NCI-H1092 treated with DMSO at 0.1 percent for 48 hours (cell line): ENCODE measurements around the gene CFAP107.
"Not testable (repeated sequence)": the region's sequence is repeated elsewhere in the genome, so short reads cannot be mapped to it uniquely, and the experiment has no call there.

Source experiments
- DNase-seq: peaks from one replicate; lab custom pipeline; 2025; lab: John Stamatoyannopoulos, UW

Gene CFAP107, protein sequence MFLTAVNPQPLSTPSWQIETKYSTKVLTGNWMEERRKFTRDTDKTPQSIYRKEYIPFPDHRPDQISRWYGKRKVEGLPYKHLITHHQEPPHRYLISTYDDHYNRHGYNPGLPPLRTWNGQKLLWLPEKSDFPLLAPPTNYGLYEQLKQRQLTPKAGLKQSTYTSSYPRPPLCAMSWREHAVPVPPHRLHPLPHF

DNA sequence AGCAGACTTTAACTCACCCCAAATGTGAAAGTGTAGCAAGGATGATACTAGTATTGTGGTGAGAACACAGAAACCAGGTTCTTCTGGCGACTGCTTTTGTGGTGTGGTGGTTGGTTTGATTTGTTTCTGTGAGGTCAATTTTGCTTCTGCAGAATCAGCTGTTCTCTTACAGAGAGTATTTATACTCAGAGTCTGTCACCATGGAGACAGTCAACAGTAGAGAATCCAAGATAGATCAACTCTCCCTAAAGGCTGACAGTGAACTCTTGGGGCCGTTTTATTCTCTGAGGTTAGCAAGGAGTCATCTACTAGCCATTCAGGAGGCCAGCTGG lies at the start of gene CFAP107:
TSS of gene CFAP107 (plus strand) at position 209 of the 332 bp plus-strand sequence. CDS start 231 bp downstream, outside the sequence.
- DNase-seq = peak; percentile 33

DNA sequence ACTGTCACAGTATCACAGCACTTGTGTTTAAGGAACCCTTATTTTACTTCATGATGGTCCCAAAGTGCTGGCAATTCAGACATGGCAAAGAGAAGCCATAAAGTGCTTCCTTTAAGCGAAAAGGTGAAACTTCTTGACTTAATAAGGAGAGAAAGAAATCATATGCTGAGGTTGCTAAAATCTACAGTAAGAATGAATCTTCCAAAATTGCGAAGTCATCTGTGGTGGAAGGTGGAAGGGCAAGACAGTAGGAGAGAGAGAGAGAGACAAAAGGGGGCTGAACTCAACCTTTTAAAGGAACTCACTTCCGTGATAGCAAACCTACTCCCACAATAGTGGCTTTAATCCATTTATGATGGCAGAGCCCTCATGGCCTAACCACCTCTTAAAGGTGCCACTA lies 49.3 kb upstream of the CFAP107 start:
- DNase-seq = no peak

DNA sequence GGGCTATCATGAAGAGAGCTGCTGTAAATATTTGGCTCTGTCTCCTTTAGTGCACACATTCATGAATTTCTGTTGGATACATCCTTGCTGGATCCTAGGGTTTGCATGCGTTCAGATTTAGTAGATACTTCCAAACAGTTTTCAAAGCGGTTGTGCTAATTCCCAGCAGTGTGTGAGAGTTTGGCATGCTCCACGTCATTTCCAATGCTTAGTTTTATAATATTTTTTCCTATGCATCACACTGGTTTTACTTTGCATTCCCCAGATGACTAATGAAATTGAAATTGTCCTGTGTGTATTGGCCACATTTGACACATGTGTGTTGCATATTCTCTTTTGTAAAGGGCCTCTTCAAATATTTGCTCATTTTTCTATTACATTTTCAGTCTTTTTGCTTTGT lies 48.6 kb upstream of the CFAP107 start:
- DNase-seq = no peak

DNA sequence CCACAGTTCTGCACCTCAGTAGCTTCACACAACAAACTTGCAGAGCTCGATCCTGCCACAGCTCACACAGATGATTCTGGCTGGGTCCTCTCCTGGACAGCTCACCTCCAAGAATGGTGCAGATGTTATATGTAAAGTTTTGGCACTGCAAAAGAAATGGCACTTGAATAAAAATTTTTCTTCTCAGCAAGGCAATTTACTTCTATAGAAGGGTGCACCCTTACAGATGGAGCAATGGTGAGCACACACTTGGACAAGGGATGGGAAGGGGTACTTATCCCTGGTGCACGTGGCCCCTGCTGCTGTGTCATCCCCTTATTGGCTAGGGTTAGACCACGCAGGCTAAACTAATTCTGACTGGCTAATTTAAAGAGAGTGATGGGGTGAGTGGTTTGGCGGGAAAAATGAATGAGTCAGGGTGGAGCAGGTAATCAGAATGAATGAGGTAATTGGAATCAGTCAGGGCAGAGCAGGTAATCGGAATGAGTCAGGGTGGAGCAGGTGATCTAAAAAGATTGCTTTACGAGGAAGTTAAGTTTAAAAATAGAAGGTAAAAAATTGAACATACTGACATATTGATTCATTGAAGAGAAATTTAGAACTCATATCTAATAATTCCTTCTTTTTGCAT lies 42.1 kb upstream of the CFAP107 start:
- no peak for DNase-seq

DNA sequence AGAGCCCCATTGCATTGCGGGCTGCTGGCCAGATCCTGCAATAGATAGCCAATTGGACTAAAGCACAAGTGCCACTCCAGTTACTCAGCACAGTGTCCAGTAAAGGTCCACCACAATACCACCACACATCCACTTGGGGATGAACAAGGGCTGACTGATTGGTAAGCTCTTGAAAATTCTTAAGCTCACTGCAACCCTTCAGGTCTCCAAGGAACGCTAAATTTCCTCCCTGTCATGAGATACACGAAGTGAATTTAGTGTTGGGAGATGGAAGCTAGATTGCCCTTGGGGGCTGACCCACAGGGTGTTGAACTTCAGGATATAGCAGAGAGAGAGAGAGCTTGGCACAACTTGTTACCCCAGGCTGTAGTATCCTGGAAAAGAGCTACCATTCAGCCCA lies 39.9 kb upstream of the CFAP107 start:
- DNase-seq = no peak

DNA sequence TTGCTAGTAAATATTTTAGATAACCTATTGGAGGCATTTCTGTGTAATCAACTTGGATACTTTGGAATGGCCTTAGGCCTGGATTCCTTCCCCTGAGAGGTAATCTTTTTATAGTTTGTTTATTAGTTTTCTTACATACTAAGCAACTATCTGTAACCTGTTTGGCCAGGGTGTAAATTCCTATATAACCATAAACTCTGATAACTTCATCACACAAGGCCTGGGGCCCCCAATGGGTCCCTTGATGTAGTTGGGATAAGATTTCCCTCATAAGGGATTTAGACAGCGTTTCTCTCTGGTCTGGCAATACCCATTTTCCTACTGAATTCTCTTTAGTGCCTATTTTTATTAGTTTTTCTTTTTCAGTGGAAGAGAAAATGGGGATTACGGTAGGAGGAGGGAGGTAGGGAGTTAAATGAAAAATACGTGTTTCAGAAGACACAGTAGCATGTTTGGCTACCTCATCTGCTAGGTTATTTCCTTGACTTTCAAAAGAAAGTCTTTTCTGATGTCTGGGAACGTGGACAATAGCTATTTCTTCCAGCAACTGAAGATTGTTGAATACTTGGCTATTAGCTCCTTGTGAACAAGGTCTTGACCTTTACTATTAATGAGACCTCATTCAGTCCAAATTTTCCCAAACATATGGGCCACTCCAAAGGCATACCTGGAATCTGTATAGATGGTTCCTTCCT lies 37.5 kb upstream of the CFAP107 start:
- DNase-seq = no peak

DNA sequence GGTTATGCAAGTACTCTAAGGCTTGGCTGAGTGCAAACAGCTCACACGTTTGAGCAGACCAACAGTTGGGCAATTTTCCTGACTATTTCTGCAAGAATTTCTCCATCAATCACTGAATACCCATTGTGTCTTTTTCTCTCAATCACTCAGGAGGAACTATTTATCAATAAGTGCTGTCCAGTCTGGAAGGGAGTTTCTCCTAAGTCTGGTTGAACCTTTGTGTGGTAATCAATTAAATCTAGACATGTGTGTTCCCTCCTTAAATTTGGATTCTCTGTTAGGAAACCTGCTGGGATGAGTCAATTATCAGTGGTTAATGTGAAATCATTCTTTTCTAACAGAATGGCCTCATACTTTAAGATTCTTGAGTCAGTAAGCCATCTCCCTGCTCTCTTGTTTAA lies 36.9 kb upstream of the CFAP107 start:
- DNase-seq = no peak

DNA sequence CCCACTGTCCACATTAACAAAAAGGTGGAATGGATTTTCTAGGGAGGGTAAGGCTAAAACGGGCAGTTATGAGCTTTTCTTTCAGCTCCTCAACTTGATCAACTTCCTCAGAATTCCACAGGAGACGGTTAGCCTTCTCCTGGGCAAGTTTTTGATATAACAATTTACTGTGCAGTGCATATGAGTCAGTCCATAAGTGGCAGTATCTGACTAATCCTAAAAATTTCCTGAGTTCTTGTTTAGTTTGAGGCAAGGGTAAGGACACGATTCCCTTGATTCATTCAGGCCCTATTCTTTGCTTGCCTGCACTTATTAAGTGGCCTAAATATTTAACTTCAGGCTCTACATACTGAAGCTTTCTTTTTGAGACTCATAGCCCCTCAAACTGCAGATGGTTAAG lies 36.3 kb upstream of the CFAP107 start:
- DNase-seq = no peak

DNA sequence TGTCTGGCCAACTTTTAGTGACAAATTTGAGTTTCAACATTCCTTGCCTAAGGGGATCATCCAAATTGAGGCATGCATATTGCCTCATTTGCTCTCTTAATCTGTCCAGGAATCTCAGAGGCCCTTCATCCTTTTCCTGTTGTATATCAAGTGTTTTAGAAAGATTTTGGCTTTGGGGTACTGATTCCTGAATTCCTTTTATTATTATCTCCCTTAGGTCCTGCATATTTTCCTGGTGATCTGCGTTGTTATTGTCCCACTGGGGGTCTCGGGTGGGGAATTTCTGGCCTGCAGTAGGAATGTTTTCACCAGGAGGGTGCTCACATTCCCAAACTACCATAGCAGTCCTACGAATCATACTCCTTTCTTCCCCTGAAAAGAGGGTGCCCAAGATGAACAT lies 34.5 kb upstream of the CFAP107 start:
- no peak for DNase-seq

DNA sequence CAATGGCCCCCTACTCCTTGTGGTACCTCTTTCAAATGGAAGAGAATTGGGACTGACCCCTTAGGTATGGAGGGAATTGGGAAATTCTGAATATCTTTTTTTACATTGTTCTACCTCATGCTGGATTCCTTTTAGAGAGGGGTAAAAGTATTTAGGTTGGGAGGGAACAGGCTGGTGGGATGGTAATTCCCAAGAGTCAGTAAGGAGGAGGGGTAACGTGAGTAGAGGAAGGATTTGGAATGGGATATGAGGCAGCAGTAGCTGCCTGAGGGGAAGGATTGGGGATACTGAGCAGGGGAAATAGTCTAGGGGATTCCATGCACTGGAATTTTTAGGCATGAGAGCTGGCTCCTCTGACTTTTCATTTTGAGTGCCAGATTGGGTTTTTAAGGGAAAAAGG lies 33.9 kb upstream of the CFAP107 start:
- DNase-seq = no peak

DNA sequence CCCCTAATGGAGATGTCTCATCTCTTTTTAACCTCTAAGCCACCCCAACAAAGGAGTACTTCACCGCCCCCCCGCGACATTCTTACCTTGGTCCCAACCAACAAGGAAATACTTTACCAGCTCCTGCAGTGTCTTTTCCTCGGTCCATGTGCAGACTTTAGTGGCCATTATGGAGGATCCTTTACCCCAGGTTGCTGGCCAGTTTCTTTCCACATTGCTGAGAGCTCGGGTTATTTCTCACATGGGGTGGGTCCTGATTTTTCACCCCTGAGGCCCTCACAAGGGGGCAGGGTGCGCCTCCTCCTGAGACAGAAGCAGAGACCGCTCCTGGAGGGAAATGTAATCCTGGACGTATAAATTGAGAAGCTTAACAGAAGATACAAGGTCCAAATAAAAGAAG lies 33.1 kb upstream of the CFAP107 start:
- no peak for DNase-seq

DNA sequence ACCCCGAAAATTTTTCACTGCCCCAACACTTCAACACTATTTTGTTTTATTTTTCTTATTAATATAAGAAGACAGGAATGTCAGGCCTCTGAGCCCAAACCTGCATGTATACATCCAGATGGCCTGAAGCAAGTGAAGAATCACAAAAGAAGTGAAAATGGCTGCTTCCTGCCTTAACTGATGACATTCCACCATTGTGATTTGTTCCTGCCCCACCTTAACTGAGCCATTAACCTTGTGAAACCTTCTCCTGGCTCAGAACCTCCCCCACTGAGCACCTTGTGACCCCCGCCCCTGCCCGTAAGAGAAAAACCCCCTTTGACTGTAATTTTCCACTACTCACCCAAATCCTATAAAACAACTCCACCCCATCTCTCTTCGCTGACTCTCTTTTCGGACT lies 32.3 kb upstream of the CFAP107 start:
- DNase-seq = not testable (repeated sequence)

DNA sequence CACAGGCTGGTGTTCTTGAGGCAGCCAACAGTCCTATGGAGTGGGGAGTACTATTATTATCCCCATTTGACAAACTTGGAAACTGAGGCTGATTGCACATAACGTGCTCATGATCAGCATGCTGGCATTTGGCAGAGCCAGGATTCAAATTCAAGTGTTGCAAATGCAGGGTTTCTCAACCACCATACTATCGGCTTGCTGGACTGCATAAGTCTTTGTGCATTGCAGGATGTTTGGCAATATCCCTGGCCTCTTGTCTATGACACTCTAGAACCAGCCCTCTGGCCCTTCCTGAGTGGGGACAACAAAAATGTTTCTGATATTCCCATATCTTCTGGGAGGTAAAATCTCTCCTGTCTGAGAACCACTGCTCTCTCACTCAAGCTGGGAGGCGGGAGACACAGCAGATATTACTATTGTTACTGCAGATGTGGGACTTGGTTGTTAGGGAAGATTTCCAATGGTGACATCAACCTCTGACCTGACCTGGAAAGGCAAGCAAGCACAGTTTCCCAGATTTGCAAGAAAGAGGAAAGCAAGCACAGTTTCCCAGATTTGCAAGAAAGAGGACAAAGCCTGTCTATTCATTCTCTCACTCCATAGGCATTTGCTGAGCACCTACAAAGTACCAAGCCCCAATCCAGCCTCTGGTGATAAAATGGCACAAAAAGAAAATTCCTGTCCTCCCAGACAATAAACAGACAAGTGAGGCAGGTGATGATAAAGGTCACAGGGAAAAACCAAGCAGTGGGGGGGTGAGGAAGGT lies 31.1 kb upstream of the CFAP107 start:
- DNase-seq = no peak

DNA sequence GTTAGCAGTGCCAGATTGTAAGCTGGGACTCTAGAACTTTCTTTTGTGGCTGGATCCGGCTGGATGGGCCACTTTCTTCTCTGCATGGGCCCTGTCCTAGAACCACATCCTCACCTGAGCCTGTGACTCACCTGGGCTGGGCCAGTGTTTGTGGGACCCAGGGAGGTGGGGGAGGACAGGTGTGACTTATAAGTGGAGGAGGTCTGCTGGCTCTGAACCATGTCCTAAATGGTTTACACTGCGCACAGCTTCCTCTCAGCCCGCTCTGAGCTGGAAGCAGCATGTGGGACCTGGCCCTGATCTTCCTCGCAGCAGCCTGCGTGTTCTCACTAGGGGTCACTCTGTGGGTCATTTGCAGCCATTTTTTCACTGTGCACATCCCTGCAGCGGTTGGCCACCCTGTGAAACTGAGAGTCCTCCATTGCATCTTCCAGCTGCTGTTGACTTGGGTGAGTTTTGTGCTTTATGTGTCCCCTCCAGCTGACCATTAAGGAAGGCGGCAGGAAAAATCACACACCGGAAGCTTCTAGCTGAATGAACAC lies 30.0 kb upstream of the CFAP107 start, which contains the start of gene AADACL3:
TSS of gene AADACL3 (plus strand) at position 215 of the 542 bp plus-strand sequence. CDS start at position 282, 67 bp downstream.
- no peak for DNase-seq

DNA sequence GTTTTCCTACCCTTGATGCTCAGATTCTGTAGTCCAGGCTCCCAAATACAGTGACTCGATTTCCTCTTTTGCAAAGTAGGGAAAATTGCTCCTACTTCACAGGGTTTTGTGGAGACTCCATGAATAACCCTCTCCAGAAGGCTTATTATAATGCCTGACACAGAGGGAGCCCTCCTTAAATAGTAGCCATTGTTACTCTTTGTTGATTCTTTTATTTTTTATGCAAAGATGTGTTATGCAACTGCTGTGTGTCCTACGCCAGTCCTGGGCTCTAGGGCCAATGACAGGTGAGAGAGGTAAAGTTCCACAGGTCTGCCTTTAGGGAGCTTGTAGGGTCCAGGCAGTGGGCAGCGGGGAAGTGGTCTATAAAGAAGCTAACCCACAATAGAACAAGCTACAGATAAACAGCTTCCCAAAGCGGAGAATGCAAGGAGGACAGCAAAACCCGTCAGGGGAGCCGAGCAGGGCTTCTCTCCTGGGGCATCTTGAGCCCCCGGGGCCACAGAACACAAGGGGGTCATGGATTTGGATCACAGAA lies 28.6 kb upstream of the CFAP107 start:
- no peak for DNase-seq

DNA sequence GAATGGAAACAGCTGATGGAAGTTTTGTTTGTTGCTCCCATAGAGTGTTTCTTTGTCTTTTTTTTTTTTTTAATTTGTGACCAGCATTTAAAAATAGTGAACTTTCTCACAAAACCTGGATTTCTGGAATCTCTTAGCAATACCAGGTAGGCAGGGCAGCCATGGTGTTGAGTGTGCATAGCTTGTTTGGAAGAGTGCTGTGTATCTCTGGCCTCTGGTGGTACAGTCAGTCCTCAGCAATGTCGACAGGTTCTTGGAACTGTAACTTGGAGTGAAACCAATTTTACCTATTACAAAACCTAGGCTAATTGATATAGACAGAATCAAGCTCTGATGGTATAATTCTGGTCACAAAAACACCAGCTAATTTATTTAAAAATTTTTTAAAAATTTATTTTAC lies 23.4 kb upstream of the CFAP107 start:
- DNase-seq = no peak

DNA sequence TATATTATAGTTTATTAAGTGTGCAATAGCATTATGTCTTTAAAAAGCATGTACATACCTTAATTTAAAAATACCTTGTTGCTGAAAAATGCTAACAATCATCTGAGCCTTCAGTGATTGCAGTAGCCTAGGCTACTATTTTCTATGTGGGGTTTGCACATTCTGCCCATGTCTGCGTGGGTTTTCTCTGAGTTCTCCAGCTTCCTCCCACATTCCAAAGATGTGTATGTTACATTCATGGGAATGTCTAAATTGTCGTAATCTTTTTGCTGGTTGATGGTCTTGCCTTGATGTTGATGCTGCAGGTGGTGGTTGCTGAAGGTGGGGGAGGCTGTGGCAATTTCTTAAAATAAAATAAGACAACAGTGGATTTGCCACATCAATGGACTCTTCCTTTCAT lies 17.6 kb upstream of the CFAP107 start:
- DNase-seq = no peak

DNA sequence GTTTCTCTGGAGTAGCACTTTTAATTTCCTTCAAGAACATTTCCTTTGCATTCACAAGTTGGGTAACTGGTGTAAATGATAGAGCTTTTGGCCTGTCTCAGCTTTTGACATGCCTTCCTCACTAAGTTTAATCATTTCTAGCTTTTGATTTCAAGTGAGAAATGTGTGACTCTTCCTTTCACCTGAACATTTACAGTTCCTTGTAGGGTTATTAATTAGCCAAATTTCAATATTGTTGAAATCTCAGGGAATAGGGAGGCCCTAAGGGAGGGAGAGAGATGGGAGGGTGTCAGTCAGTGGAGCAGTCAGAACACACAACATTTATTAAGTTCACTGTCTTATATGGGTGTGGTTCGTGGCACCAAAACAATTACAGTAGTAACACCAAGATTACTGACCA lies 15.8 kb upstream of the CFAP107 start:
- no peak for DNase-seq

DNA sequence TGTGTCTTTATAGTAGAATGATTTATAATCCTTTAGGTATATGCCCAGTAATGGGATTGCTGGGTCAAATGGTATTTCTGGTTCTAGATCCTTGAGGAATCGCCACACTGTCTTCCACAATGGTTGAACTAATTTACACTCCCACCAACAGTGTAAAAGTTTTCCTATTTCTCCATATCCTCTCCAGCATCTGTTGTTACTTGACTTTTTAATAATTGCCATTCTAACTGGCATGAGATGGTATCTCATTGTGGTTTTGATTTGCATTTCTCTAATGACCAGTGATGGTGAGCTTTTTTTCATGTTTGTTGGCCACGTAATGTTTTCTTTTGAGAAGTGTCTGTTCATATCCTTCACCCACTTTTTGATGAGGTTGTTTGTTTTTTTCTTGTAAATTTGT lies 14.9 kb upstream of the CFAP107 start:
- not testable (repeated sequence) for DNase-seq

DNA sequence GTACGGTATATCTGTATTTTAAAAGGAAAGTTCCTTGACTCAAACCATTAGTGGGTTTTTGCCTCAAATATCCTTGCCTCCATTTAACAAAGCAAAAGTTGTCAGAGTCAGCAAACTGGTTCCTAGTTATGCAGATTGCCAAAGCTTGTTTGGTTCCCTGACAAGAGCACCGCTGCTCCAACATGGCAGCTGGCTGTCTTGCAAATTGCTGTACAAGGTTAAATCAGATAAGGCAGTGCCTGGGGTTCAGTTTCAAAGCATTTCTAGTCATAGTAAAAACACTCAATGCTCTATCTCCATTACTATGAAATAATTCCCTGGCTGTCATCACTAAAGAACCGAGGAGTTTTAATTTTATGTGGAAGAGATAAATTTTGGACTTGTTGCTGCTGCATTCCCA lies 11.3 kb upstream of the CFAP107 start:
- no peak for DNase-seq

DNA sequence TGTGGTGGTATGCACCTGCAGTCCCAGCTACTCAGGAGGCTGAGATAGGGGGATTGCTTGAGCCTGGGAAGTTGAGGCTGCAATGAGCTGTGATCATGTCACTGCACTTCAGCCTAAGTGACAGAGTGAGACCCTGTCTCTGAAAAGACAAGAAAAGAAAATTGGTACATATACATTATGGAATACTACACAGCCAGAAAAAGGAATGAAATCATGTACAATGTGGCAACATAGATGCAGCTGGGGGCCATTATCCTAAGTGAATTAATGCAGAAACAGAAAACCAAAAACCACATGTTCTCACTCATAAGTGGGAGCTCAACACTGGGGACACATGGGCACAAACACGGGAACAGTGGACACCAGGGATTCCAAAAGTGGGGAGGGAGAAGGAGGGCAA lies 7.1 kb upstream of the CFAP107 start:
- no peak for DNase-seq

DNA sequence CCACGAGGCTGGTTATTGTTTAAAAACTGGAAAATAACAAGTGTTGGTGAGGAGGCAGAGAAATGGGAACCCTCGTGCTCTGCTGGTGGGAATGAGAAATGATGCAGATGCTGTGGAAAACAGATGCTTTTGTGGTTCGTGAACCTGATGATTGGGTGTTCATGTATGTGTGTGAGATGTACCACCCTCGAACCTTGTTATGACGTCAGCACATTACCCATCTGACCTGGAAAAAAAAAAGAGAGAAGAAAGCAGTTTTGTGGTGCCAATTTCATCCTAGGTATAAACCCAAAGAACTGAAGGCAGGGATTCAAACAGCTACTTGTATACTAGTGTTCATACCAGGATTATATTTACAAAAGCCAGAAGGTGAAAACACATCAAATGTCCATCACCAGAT lies 6.4 kb upstream of the CFAP107 start:
- no peak for DNase-seq
